Measurements from ENCODE around the gene ARID3B.

GRCh38 chr15:74620636-74621545 lies 79.9 kb downstream of the ARID3B start:
- TF ChIP-seq CTCF (IDR thresholded peaks at IDR 0.05; ENCODE audit: insufficient read depth, low read length) (peak; percentile 99), REST (IDR thresholded peaks at IDR 0.05; ENCODE audit: insufficient replicate concordance, low read depth) (no peak), SPI1 (IDR thresholded peaks at IDR 0.05; ENCODE audit: borderline replicate concordance, low read depth) (no peak), POLR2AphosphoS5 (IDR thresholded peaks at IDR 0.05; ENCODE audit: low read depth) (no peak)

Measured in HL-60 (cell line).